Dermis blood vessel endothelial cell (primary cell): ENCODE data around the gene SATB2. TPM values are rescaled to one million over a fixed set of nuclear protein-coding genes. Genes with fewer than 3 reads are reported as not detected.

Experiments used
- DNase-seq: peaks from one replicate; pipeline ENCODE4 v3.0.0; 2010
- total RNA-seq: library from RNA; depleted of rRNA; stranded (reverse); fragments of >200 nt; gene quantifications from 2 replicates; pipeline ENCODE4 v1.2.3, GENCODE V29; 2014

The SATB2 gene
- total RNA-seq, 1 donor from 2014 or later, result 0.85 TPM

DNA sequence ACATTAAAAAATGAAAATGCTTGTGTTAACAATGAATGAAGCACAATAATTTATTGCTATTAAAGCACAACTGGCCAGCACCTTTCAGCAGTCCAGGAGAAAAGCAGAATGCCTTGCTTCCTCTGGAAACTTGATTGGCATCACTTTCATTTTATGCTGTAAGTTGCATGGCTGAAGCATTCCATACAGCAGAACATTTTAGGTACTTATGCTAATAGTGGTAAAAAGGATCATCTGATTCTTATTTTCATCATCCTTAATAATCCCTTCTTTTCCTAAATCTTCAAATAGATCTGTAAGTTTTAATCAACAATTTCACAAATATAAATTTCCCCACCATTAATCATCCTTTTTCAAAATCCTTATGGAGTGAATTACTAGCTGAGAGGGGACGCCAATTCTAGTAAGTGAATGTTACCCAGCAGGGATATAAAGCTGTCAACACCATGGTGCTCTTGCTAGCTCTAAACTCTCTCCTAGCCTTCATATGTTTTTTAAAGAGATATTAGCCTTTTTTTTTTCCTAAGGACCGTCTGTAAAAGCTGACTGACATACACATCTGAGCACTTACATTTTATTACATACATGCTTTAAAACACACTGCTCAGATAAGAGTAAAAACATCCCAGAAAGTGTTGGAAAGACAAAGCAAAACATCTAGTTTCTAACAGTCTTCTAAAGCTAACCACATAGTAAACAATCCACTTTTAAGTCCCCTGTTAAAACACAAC, 5.3 kb downstream of the SATB2 start:
- DNase-seq, result no peak

DNA sequence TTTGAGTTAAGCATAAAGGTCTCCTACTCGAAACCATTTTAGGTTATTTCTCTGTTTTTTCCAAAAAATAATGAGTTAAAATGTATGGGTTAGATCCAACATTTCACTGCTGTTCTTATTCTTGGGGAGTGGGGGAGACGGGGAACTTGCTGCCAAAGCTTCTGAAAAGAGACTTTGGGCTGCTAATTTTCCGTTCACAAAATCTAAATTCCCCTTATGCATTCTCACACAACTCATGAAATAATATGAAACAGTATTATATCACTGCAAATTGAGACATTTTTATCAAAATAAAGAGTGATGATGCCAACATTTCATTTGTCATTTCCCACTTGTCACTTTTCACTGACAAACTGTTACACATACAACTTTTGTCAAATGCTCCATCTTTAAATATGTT, 7.8 kb downstream of the SATB2 start:
- DNase-seq, result no peak

DNA sequence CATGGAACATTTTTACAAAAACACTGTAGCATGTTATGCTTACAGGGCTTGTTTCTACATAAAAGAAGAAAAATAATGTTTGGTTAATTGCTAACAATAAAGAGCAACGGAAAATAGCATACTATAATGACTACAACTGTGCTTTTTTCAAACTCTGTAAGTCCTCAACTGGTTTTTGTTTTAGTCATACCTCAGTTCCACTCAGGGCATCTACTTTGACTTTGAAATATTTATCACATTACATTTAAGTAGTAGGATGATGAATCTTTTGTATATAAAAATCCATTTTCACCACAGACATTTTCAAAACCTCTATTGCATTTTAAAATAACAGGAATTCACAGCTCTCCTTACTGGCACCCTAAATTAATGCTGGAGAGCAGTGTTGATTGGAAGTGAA, 8.3 kb downstream of the SATB2 start:
- no peak for DNase-seq

DNA sequence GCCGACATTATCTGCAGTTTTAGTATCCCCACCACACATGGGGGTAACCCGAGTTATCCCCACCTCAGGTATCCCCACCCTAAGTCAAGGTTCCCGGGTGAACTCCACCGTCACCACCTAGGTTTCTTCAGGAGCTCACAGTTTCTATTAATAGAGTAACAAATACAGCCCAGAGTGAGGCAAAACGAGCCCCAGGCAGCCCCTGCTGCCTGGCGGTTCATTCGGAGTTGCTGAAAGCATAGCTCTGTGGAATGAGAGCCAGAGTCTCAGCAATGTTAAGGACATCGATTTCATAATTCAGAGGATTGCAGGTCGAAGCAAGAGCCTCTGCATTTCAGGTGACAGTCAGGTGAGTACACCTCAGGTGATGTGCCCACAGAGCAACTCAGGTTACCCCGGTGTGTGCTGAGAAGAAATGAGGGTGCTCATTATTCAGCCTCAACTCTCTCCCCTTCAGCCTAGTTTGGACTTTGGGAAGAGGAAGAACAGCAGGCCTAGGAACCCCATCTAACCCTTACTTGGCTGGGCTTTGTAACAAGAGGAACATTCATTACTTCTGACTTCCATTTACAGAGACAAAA, 10.7 kb downstream of the SATB2 start:
- no peak for DNase-seq

DNA sequence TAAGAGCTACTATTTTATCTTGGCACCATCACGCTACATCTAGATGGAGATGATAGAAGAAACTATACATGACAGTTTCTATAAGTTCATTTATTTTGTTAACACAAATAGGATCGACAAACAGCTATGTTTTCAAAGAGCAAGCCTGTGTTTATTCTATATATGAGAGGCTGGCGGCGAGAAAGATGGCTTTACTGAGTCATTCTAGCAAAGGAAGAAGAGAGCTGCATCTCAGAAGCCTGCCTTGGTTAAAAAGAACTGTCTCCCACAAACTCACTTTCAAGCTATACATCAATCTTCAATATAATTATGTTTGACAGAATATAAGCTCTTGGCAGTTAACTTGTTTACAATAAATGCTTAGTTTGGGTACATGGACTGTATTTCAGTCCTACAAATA, 13.0 kb downstream of the SATB2 start:
- no peak for DNase-seq

DNA sequence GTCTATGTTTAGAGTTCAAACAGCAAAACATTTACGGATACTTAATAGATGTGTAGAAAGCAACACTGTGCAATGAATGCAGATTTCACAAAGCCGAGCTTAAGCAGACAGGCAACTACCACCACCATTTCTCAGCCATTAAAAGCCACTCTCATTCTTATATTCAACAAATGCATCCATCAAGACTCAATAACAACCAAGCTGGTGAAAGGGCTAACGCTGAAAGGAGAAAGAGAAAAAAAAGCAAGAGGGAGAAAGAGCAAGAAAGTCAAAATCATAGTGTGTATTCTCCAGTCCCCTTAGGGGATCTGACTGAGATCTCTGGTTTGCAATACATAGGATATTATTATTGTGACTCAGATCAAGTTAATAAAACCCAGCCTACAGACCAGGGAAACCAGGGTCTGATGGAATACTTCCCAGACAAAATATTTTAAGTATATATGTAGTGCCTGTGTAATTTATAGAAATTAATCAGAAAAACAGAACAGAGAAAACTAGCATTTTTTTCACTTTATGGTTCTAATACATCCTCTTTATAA, 14.1 kb downstream of the SATB2 start:
- no peak for DNase-seq

DNA sequence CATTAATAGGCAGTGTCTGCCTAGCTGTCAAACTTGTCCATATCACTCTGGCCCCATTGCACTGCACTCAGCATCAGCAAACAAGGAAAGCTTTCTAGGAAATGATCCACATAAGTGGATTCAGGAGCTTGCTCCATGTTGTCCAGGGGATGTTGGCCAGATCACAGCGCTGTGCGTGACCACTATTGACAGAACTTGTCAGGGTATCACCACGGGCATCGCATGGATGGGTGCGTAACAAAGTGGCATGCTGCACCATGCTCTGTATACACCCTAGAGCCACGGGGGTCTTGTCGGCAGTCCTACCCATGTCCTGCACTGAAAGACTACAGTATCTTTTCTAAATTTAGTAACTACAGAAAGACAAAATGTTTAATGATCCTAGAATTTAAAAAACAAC, 15.6 kb downstream of the SATB2 start:
- DNase-seq, result no peak

DNA sequence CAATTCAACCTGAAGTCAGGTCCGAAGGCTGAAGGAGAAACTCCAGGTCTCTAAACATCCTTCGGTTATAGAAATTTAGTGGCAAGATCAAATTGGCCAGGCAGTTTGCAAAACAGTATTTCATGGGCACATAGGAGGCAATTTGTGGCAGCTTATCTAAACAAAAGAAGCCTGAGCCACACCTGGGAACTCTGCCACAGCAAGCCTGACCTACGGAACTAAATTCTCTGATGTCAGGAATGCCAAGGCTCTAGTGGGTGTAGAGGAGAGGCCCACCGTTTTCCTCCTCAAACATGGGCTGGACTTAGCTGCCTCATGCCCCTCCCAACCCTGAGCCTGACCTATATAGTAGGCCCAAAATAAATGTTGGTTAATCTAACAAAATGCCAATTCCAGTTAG, 16.0 kb downstream of the SATB2 start:
- DNase-seq, result no peak

DNA sequence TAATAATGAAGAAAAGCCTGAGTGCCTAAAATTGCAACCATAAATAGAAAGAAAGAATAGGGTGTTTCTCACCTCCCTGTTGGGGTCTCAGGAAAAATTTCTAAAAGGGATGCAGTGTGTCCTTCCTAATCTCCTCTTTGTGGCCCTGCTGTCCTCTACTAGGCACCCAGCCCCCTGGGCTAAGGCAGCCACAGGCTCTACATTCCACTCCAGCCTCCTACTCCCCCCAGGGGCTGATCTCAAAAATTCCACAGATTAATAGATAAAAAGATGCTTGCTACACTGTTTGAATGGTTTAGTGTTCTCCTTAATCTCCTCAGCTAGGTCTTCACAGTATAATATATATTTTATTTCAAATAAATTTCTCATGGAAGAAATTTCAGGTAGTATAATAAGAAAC, 17.6 kb downstream of the SATB2 start:
- DNase-seq, result no peak

DNA sequence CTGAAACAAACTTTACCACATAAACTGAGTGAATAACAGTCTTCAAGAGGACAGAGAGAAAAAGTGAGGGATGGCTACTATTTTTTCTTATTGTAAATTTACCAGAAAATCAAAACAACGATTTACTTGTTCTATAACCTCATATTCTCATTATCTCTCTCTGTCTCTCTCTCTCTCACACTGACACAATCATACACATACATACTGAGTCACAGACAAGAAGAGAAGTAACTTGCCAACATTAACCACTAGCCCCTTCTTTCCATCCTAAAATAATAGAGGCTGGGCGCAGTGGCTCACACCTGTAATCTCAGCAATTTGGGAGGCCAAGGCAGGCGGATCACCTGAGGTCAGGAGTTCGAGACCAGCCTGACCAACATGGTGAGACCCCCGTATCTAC, 18.2 kb downstream of the SATB2 start:
- DNase-seq, result no peak

DNA sequence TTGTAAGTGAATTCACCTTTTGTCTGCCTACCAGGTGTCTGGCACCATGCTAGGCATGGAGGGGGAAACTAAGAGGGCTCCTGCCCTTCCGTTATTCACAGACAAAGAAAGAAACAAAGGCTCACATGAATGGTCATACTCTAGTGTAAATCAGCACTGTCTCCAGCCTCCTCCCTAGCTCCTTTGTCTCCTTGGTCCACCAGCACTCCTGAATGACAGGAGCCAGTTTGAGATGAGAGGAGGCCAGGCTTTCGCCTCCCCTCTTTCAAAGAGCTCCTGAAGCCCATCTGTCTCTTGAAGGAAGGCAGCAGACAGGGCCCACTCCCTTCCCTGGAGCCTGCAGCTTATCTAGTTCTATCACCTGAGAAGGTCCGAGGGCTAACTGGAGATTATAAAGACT, 18.7 kb downstream of the SATB2 start:
- DNase-seq, result no peak

DNA sequence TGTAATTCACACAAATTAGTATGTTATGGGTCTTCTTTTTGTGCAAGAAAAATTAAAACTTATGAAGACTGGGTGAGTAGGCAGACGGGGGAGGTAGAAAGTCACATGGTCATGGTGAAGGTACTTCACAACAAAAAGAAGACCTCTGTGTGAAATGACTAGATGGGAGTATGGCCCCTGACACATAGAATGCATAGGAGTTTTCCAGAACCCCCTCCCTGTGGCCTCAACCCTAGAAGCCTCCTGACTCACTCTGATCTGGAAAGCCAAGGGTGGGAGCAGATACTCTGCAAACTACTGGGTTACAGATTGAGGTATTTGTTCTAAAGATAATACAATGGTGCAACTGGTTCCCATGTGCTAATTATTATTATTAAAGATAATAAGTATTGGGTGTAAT, 23.2 kb downstream of the SATB2 start:
- DNase-seq, result no peak

DNA sequence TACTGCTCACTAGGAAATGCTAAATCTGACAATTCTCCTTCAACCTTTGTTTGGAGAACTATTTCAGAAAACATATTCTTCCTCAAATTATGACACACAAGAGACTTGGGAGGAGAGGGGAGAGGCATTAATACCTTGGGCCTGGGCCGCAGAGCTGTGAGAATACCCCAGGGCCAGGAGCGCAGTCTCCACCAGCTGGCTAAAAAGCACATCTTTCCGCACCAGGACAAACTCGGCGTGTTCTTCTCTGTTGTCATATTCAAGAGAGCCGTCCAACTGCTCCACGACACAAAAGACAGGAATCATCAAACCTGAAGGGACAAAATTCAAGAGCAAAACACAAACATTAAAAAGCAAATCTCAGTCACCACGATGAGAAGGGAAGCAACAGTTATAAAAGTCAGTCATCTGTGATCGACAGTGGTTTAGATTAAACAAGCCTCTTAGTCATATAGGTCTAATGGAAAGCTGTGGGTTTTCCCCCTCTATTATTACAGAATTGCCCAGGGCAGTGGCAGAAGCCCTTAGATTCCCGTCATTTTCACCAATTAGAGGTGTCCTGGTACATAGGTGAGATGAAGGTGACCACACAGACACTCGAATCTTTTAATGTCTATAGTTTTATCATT, 24.4 kb downstream of the SATB2 start:
- no peak for DNase-seq

DNA sequence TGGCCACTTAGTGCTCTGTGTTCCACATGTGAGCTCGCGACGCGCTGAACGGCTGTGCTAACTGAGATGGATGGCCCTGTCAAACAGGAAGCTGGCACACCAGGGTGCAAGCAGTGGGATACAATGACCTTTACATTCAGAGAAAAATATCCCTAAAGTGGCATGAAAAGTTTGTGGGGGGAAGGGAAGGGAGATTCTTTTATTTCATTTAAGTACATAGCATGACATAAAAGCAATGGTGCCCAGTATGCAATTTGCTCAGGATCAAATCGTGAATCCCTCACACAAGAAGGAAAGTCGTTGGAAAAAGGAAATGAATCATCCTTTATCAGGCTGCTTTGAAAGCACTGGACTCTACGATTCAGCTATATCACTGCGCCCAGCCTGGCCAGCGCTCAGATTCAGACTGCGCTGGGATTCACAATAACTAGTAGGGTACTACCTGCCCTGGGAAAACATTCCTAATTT, 26.0 kb downstream of the SATB2 start:
- peak; percentile 62 for DNase-seq

DNA sequence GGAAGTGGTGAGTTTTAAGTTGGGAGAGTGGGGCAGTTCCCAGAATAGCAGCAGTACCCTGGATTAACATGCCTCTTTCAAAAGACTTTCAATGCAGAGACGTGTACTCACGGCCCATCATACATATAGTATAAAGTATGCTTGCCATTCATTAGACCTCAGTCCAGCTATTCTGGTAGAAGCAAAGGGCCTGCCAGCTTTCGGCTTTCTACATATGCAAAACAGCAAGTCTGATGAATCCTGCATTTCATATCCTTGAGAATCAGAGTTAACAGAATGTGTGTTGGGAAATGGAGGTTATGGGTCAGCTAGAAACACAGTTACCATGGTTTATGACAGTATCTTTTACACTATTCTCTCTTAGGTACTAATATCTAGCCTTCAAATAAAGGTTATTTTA, 27.5 kb downstream of the SATB2 start:
- no peak for DNase-seq

DNA sequence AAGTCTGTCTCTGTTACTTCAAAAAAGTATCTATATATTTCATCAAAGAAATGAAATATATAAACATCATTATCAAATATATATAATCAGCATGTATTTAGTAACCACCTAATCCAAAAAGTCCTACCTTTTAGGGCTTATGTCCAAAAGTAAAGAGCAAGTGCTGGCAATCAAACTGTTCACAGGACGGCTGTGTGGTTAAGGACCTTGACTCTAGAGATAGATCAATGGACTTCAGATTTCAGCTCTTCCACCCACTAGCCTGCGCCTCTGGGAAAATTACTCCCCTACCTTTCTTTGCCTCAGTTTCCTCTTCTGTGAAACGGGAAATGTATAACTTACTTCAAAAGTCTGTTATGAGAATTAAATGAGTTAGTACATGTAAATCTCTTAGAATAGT, 29.4 kb downstream of the SATB2 start:
- DNase-seq, result no peak

DNA sequence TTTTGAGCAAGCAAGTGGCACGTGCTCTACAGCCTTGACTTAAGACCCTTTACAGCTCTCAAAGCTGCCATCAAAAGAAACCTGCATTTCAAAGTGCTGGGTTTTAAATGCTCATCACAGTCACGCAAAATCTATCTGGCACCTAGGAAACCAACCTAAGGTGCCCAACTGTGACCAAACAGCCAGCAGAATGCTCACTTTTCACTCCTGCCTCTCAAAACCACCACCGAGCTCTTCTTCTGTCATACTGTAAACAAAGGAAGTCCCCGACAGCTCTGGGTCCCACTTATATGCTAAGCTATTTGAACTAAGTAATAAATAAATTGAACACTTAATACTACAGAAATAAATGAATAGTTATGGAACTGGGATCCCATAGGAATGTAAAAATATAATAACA, 33.6 kb downstream of the SATB2 start:
- DNase-seq, result no peak

DNA sequence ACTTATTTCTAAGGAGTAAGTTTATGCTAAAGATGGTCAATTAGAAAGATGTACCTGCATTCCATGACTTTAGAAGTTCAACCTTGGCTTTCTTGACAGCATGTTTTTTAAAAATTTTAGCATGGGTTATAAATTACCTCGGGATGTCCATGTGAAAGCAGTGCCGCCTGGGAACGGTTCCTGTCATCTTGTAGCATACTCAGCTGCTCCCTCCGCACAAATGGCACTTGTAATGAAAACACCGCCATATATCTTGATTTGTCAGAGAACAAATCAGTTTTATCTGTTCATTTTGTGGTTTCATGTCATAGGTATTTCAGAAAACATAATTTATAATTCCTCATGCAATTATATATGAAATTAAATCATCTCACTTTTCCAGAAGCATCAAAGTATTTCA, 38.3 kb downstream of the SATB2 start:
- DNase-seq, result no peak

DNA sequence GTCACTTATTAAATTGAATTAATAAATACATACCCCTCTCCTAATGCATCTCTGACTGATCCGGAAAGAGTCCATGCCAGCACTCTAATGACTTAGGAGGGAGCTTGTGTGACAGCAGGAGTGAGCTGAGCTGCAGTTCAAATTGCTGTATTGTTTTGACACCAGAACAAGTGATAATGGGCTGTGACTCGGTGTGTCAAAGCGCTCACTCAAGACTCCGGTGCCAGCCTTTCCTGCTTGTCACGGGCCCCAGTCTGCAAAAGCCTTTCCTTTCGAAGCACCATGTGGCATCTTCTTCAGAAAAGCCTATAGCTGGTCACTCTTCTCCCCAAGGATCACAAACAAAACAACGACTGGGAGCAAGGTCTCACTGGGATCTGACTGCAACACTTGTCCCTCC, 43.3 kb downstream of the SATB2 start:
- no peak for DNase-seq

DNA sequence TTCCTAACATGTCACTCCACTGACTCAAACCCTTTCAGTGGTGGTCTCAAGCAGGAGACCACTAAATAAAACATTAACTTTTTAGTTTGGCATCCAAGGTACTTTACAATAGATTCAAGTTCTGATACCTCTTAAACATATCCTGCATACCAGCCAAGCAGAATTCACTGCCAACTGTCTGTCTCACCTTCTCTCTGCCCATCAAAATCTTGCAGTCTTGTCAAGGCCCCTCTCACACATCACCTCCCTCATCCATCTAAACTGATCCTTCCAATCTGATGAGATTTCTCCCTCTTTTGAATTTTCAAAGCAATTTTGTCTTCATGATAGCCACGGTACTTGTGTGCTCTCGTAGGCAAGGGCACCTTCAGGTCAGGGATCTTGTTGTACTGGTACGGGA, 43.7 kb downstream of the SATB2 start:
- DNase-seq, result no peak

DNA sequence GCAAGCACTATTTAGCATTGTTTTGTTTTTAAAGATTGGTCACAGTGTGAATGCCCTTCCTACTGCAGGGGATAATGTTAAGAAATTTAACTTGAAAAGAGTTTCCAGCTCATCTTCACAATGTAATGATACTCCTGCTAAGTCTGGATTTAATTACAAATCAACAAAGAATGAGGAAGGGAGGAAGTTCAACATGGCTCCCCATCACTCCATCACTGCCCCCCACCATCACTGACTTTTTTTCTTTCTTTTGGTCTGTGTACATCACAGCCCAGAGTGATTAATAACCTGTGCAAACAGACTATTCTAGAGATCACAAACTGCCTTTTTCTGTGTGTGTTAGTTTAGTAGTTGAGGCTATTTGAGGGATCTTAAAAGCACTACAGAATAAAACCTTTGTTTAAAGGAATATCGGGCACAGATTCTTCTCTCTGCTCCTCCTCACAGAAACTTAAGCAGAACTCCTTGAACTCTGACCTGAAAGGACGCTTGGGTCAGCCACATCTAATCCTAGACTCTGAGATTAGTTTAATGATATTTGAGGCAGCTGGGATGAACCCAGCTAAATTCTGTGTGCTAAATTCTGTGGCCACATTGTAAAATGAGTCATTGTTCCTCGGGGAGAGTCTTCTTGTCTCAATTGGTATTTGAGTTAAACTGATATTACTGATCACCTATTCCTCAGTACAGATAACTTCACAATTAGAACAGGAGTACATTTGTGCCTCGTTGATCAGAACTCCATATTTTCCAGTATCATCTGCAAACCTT, 47.8 kb downstream of the SATB2 start:
- DNase-seq, result no peak

DNA sequence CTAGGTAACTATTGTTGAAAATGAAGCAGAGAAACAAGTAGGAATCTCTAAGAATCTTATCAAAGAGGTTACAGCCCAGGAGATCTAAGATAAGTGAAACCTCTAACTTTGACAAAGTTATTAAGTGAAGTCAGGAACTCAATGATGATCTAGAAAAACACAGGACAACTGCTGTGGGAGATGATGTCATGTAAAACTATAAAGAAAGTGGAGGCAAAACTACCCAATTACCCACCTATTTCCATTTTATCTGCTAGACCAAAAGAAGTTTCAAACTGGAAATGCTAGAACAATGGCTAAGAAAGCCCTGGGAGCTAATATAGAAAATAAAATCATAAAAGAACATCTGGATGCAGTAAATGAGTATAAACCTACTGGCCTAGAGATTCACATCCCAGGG, 50.3 kb downstream of the SATB2 start:
- DNase-seq, result no peak

DNA sequence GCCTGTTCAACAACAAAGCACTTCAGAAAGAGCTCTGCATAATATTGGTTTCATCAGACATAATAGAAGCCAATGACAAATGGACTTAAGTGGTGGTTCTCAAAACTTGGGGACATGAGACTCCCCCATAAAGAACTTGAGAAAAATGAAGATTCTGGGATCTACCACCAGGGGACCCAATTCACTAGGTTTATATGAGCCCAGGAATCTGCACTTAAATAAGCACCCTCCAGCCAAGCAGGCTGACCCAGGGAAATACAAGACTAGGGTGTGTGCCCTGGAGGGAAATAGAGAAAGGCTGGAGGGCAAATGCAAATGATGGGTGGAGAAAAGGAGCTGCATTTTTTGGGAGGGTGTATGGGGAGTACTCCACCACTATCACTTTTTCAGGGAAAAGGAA, 52.5 kb downstream of the SATB2 start:
- peak; percentile 13 for DNase-seq
